ENCODE results near the gene PPP4R2. TPM values are rescaled to one million over a fixed set of nuclear protein-coding genes. Genes with fewer than 3 reads are reported as not detected.

PPP4R2 gene
- total RNA-seq, 6 donors from 2014 or later: 24.3 to 88.0 (median 54.8) TPM

DNA sequence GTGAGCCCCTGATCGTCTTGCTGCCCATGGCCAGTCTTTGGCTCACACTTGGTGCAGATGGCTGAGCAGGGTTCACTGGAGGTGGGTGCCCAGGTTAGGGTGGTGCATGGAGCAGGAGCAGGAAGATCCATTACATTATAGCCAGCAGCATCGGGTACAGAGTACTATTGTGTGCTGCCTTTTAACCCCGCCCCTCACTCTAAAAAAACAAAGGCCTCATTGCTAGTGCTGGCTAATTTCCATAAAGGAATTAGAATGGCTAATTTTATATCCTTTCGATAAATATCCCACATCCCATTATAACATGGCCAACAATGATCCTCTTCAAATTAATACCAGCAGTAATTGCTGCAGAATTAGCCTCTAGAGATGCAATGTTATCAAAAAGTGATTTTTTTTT is 45.8 kb upstream of the PPP4R2 start:
- ATAC-seq (ENCODE audit: low FRiP score in 2 of 2): no peak
- Histone ChIP-seq H3K36me3 (no peaks in the 10 kb centered on the region), H3K27ac (no peak overlapping the region), H3K27me3 (no peaks in the 10 kb centered on the region), H3K9me3 (no peaks in the 10 kb centered on the region), H3K4me3 (no peak overlapping the region), H3K4me1 (no peaks in the 10 kb centered on the region)
- DNase-seq: no peak
- TF ChIP-seq POLR2A (IDR thresholded peaks at IDR 0.05): no peak
- no peak for TF ChIP-seq CTCF (IDR thresholded peaks at IDR 0.05)
- TF ChIP-seq POLR2AphosphoS5 (IDR thresholded peaks at IDR 0.05): no peak
- TF ChIP-seq EP300 (IDR thresholded peaks at IDR 0.05): no peak
- WGBS, 2 donors: 76 to 80% methylated on average over 4 of the region's 4 CpGs

- no peak for TF ChIP-seq POLR2A (IDR thresholded peaks at IDR 0.05)
- TF ChIP-seq POLR2AphosphoS5 (IDR thresholded peaks at IDR 0.05): no peak
- TF ChIP-seq EP300 (IDR thresholded peaks at IDR 0.05): no peak
- TF ChIP-seq CTCF (IDR thresholded peaks at IDR 0.05): no peak
- no peak for DNase-seq
- 63 to 68% methylated on average over 6 of the region's 6 CpGs for WGBS, 2 donors
- no peaks in the 10 kb centered on the region for H3K27me3 ChIP-seq
- H3K4me3 ChIP-seq: no peak overlapping the region
- no peak for ATAC-seq (ENCODE audit: low FRiP score in 2 of 2)
- H3K9me3 ChIP-seq: no peaks in the 10 kb centered on the region
- no peaks in the 10 kb centered on the region for H3K4me1 ChIP-seq
- no peak overlapping the region for H3K27ac ChIP-seq
- no peaks in the 10 kb centered on the region for H3K36me3 ChIP-seq
Measured at GRCh38 chr3:72951259-72951722, 45.3 kb upstream of the PPP4R2 start.

DNA sequence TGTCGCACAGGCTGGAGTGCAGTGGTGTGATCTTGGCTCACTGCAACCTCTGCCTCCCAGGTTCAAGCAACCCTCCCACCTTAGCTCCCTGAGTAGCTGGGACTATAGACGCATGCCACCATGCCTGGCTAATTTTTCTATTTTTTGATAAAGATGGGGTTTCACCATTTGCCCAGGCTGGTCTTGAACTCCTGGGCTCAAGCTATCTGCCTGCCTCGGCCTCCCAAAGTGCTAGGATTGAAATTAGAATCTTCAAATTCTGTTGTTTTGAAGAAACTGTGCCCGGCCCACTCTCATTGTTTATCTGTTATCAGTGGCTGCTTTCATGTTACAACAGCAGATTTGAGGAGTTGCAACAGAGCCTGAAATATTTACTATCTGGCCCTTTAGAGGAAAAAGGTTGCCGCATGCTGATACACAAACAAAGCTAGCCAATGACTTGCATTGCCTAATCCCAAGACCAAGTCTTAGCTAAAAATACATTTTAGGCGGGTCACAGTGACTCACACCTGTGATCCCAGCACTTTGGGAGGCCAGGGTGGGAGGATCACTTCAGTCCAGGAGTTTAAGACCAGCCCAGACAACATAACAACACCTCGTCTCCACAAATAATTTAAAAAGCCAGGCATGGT is 43.2 kb upstream of the PPP4R2 start:
- no peak for ATAC-seq (ENCODE audit: low FRiP score in 2 of 2)
- H3K36me3 ChIP-seq: no peaks in the 10 kb centered on the region
- DNase-seq: no peak
- no peak for TF ChIP-seq EP300 (IDR thresholded peaks at IDR 0.05)
- TF ChIP-seq POLR2AphosphoS5 (IDR thresholded peaks at IDR 0.05): no peak
- TF ChIP-seq POLR2A (IDR thresholded peaks at IDR 0.05): no peak
- no peak for TF ChIP-seq CTCF (IDR thresholded peaks at IDR 0.05)
- H3K27me3 ChIP-seq: no peaks in the 10 kb centered on the region
- H3K4me1 ChIP-seq: no peaks in the 10 kb centered on the region
- WGBS, 2 donors: 72 to 84% methylated on average over 7 of the region's 7 CpGs
- no peak overlapping the region for H3K4me3 ChIP-seq
- no peak overlapping the region for H3K27ac ChIP-seq
- H3K9me3 ChIP-seq: no peaks in the 10 kb centered on the region

- 85 to 88% methylated on average over 8 of the region's 8 CpGs for WGBS, 2 donors
- TF ChIP-seq POLR2AphosphoS5 (IDR thresholded peaks at IDR 0.05) (no peak), CTCF (IDR thresholded peaks at IDR 0.05) (no peak)
- Histone ChIP-seq H3K27me3 (no peaks in the 10 kb centered on the region), H3K36me3 (no peaks in the 10 kb centered on the region), H3K4me1 (no peaks in the 10 kb centered on the region), H3K27ac (no peak overlapping the region), H3K4me3 (no peak overlapping the region), H3K9me3 (no peaks in the 10 kb centered on the region)
- no peak for DNase-seq
- no peak for ATAC-seq (ENCODE audit: low FRiP score in 2 of 2)
Measured at GRCh38 chr3:72957297-72957696, 39.3 kb upstream of the PPP4R2 start.

- TF ChIP-seq POLR2AphosphoS5 (IDR thresholded peaks at IDR 0.05) (no peak), CTCF (IDR thresholded peaks at IDR 0.05) (no peak), POLR2A (IDR thresholded peaks at IDR 0.05) (no peak), EP300 (IDR thresholded peaks at IDR 0.05) (no peak)
- no peak overlapping the region for H3K4me3 ChIP-seq
- ATAC-seq (ENCODE audit: low FRiP score in 2 of 2): no peak
- no peaks in the 10 kb centered on the region for H3K36me3 ChIP-seq
- DNase-seq: no peak
- 93 to 98% methylated on average over 5 of the region's 5 CpGs for WGBS, 2 donors
- no peak overlapping the region for H3K27ac ChIP-seq
- no peaks in the 10 kb centered on the region for H3K27me3 ChIP-seq
- H3K4me1 ChIP-seq: no peaks in the 10 kb centered on the region
- H3K9me3 ChIP-seq: no peaks in the 10 kb centered on the region
Measured at GRCh38 chr3:72959336-72959735, 37.3 kb upstream of the PPP4R2 start.

Measured in upper lobe of left lung (tissue), 6 donors.